NCI-H82 treated with DMSO at 0.1 percent for 48 hours (cell line): ENCODE measurements around the gene DGKI.

Source experiments
- DNase-seq: peaks from one replicate; lab custom pipeline; 2025; ENCODE audit not compliant: unreplicated experiment; lab: John Stamatoyannopoulos, UW

The DGKI gene

DNA sequence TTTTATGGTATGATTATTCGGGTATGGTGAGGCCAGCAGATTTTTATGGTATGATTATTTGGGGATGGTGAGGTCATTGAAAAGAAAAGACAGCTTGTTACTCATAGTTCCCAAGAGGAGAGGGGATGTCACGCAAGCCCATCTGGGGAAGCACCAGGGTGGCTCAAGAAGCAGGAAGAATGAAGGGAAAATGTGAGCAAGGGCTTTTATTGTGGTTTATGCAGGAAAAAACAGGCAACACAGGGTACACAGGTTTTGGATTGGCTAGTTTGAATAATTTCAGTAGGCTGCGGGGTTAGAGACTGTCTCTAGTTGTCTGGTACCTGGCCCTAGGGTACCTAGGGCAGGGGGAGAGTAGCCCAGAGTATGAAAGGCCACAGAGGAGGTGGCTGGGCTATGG lies 26.8 kb upstream of the DGKI start:
- no peak for DNase-seq

DNA sequence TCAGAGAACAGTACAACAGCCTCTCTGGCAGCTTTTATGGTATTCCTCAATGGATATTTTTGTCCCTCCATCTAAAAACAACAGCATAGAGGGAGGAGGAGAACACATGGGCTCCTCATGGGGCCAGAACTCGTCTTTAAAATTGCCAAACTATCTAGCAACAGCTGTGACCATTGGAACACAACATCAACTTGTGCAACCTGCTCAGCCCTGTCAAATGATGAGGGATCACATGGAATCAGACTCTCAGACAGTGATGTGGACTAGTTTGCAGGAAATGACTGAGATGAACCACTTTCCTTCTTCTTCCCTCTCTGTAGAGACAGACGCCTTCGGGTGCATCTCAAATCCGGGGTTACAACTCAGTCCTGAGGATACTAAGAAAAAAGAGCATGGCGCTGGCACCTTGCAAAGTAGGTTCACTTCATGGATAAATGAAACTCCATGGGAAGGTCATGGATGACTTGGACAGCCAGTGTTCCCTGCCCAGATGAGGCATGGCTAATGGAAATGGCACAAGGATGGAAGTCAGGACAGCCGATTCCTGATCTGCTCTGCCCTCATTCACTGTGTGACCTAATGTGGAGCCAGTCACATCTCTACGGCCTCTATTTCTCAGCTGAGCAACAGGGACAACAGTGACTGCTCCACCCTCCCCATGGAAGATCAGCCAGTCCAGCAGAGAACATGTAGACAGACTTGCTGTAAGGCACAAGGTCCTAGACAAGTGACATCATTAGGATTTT lies 24.6 kb upstream of the DGKI start:
- DNase-seq: no peak

DNA sequence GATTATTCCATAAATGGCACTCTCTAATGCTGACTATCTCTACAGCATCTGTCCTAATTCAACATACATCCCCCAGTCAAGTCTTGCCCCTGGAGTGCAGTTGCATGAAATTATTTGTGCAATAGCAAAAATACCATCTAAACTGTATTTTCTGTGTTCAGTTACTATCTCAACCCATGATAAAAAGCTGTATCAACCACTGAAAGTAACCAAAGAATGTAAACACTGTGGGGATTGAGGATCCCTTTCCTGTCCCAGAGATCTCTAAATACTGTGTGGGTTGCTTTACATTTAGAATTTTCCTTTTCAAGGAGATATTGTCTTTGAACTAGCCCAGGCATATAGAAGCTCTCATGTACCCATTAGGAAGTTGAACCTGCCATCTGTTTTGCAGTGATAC lies 23.9 kb upstream of the DGKI start:
- no peak for DNase-seq

DNA sequence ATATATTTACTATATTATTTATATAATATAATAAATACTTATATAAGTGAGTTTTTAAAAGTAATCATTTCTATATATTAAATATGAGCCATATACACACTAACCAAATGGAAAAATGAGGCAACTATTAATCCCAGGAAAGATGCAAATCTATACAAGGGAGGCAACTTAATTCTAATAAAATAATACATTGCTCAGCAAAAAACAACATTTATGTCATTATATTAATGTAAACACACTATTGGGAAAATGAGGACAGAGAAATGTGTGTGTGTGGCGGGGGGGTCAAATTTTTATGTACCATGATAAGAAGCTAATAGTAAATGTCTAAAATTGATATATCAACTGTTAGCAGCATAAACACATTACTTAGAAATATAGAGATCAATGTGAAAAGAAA lies 23.3 kb upstream of the DGKI start:
- no peak for DNase-seq

DNA sequence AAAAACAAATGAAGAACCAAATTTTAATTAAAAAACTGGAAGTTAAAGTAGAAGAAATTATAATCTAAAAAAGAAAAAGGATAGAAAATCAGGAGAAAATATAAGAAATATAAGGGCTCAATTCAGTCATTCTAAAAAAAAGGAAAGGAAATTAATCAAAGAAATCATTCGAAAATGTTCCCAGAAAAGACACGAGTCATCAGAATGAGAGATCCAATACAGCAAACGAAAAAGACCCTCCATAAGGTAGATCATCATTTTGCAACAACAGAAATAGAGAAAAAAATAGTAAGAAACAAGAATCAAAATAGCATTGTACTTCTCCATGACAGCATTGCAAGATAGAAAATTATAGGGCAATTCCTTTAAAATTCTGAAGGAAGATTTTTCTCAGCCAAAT lies 22.5 kb upstream of the DGKI start:
- no peak for DNase-seq

DNA sequence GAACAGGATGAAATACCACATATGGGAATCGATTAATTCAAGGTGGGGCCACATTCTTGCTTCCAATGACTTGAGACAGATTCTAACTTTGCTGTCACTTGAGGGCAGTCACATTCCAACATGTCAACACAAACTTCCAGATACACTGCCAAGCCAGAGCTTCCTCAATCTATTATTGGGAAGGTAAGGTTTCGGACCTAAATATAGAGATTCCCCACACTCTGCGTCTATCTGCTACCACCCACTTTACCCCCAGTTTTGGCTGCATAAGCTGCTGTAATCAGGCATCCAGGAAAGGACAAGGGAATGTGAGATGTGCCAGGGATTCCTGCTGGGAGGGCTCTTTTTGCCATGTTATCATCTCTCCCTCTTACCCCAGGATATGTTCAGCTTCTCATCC lies 20.5 kb upstream of the DGKI start:
- DNase-seq: no peak

DNA sequence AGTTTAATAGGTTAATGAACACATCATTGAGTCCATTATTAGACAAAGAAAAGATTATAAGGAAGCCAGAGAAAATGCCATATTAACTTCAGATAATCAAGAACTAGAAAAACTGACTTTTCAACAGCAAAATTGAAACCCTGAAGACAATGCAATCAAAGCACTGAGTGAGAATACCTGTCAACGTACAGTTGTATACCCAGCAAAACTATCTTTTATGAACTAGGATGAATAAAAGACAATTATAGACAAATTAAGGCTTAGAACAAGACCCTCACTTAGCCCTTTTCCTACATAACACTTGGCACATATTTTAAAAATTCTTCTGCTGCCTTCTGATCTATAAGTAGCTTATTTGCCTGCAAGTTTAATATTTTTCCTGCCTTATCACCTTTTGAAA lies 19.0 kb upstream of the DGKI start:
- no peak for DNase-seq

DNA sequence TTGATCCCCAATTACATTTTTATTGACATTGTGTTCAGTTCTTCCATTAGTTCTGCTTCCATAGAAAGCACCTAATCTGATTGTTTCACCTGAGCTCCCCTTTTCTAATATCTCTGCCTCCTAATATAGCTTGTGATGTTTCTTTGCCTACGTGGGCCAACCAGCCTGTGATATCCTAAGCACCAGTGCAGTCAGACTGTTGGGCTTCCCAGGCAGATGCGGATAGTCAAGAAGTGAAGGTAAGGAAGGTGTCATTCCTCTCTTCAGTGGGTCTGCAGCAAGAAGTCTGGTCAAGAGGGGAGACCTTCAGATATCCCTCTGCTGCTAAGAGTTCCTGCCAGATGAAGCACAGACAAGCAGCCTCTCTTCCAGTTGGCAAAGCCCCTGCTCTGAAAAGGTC lies 16.2 kb upstream of the DGKI start:
- no peak for DNase-seq

DNA sequence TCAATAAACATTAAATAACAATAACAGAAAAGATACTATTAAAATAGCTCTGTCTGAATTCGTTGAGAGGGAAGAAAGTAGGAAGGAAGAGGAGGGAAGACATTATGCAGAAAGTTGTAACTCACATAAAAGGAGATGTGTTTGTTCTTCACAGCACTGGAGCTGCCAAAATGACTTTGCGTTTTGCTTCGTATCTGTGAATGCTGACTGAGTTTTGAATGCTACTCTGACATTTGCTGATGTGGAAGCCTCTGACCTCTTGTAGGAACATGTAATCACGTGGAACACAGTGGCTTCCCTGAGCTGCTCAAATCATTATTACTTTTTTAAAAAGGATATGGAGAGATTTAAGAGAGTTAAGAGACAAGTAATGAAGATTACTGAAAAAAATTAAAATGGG lies 15.6 kb upstream of the DGKI start:
- DNase-seq: no peak

DNA sequence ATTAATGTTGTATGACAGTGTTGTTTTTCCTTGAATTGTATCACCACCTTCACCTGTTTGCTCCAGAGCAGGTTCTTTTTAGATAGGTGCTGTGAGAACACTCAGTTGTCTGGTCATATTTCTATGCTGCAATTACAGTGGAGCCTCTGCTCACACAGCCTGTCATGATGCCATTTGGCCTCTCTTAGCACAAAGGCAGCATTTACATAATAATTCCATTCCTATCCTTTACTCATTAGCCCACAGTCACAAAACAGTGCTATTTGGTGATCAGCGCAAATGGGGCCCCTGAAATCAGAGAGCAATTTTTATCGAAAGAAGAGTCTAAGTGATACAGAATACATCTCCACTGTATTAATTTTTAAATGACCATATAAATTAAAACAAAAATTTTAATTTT lies 13.8 kb upstream of the DGKI start:
- DNase-seq: no peak

DNA sequence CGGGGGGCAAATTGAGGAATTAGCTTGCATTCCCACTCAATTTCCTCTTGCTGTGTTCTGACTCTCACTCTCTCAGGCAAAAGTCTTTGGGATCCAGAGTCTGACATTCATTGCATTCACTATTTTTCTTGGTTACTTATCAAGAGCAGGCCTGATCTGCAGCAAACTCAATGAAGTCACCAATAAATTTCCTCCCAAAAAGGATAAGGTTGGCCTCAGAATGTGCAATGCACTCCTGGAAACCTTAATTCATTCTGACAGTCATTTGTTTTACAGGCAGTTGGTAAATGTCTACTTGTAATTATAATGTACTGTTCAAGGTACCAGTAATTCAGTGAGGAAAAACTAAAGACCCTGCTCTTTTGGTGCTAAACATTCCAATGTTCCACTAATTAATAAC lies 6.3 kb upstream of the DGKI start:
- no peak for DNase-seq

DNA sequence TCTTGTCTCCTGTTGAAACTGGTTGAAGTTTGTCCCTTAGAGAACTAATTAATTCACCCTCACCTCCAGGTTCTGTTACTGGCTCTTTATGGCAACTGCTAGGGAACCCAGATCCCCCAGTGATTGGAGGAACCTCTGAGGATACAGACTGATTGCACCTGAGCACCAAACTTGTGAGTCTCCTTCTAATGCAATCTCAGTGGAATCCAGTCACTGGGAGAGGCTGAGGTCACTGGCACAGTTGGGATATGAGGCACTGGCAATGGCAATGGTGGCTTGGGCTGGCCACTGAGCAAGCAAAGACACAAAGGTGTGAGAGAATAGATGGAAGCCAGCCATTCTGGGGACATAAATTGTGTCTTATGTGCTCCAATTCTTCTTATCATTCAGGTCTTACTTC lies 5.3 kb upstream of the DGKI start:
- no peak for DNase-seq

DNA sequence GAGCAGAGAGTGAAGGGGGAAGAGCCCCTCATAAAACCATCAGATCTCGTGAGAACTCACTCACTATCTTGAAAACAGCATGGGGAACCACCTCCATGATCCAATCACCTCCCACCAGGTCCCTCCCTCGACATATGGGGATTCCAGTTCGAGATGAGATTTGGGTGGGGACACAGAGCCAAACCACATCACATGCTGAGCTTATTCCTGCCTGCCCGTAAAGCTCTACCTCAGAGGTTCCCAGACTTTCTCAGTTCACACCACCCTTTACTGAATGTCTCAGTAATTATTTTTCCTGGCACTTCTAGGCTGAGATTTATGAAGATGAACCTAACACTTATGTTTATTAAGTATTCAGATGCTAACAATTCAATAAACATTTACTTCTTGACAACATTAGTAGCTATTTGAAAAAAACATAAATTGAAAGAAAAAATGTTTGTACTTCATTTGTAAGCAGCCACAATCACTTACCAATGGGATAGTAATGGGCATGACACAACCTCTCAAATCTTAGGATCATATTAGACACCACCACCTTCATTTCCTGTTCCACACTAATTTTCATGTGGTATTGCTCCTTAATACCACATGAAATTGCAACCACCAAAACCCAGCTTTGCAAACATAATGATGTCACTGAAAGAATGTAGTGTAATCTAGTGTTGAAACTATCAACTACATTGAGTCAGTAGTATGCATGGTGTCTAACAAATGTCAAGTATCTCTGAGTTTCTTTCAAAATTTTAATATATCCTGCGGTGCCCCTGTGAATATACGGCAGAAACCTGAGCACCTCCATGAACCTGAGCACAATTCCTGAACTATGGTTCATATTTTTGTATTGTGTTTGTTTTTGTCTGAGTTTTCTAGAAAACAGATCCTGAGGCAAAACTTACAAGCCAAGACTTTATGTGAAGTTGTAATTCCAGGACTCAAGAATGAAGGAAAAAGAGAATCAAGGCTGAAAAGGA lies 4.5 kb upstream of the DGKI start:
- DNase-seq: no peak

DNA sequence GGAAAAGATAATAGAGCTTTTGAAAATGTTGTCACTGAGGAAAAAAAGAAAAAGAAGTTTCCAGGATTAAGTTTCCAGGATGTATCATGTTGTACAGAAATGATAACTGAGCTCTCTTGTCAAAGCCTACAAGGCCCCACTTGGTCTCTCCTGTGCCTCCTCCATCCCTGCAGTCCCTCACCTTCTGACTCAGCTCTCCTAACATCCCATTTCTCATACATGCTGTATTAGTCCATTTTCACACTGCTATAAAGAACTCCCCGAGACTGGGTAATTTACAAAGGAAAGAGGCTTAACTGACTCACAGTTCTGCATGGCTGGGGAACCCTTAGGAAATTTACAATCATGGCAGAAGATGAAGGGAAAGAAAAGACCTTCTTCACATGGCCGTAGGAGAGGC lies 3.8 kb upstream of the DGKI start:
- no peak for DNase-seq

DNA sequence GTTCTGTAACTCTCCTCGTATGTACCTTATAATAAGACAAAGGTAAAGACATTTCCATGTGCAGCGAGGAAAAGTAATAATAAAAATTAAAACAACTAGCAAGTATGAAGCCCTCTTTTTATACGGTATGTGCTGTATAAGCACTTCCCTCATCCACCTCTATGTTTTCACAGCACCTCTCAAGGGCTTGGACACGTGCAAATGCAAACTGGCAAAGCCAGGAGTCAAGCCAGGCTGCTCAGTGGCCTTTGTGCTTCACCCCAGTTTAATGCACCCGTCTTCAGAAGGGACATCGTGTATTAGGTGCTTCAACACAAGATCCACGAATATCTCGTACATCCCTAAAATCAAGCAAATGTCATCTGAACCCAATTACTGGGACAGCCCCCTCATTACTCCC lies 1.3 kb upstream of the DGKI start:
- no peak for DNase-seq

DNA sequence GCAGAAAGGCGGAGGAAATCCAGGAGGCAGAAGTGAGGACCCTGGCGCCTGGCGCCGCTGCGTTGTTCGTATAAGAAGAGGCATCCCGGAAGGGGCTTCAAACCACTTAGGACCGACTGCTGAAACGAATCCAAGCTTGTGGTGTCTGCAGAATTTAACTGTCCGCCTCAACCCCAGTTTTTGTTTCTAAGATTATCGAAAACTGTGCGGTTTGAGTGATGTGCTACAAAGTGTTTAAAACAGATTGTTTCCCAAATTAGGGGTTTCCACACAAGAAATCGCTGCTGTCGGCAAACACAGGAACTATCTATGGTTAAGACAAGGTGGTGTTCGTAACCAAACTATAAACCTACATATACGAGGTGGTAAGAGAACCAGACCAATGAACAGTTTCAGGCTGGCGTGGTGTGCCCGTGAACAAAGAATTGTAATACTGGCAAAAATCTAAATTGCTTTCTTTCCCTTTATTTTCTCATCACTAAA lies 835 bp upstream of the DGKI start:
- DNase-seq: no peak

DNA sequence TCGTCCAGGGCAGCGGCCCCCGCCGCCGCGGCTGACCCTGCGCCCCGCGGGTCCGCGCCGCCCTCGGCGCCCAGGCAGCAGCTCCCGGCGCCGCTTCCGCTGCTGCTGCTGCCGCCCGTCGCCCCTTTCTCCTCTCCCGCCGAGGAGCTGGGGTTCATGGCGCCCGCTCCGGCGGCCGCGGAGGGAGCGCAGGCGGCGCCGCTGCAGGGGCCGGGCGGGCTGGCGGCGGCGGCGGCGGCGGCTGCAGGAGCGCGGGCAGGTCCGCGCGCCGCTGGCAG lies 286 bp downstream of the DGKI start:
- DNase-seq: no peak

DNA sequence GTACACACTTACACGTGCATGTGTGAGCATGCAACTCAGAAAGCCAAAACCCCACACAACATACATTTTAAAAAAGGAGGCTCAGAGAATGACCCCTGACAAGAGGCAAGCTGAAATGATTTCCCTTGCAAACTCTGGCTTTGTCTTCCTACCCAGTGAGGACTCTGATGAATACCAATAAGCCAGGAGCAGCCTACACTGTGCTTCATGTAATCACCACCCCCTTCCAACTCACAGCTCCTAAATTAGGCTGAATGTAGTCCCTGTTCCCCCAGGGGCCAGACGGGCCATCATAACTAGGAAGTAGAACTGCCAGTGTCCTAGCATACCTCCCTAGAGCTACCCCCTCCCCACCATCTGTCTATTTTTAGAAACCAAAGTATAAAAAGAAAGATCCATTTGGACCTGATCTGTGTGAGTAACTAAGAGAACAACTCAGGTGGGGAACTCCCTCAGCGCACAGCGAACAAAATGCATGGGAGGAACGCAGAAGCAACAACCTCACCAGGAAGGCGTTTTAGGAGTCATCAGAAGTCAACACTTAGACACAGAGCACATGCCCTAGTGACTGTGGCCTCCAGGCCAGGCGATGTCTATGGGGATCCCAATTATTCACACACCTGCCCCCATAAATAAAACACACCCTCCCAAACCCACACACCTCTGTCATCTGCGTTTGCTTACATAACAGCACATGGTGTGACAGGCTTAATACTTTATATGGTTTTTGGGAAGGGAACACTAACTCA lies 1.9 kb downstream of the DGKI start:
- DNase-seq: no peak

DNA sequence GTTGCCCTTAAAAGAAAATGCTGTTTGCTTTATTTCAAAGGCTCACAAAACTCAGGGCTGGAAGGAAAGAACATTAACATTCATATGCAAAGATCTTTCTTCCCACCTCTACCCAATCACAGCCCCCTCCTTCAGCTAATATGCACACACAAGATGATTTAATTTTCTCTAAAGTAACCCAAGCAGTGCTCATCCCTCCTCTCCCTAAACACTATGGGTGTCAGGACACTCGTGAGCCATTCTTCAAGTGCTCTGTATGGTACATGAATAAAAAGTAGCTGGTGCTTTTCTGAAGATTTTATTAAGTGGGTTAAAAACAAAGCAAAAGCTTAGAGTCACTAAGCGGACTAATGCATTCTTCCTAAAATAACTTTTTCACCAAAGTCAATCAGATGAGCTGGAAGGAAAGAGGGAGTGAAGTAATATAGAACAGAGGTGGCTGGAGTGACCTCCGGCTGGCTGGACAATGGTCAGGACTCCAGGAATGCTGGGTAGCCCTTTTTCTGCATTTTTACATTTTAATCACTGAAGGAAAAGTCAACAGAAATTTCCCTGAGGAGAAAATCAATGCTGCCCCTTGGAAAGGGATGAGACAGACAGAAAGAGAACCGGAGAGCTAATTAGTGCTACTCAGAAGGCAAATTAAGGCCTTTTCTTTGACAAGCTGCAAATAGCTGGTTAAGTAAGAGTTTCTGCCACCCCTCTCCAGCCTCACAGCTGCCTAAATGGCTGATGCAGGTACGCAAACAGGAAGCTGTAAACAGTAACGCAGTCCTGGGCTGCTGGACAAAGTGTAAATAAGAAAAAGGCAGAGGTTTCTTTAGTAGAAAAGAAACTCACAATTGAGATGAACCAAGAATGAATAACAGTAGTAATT lies 6.6 kb downstream of the DGKI start:
- DNase-seq: no peak

DNA sequence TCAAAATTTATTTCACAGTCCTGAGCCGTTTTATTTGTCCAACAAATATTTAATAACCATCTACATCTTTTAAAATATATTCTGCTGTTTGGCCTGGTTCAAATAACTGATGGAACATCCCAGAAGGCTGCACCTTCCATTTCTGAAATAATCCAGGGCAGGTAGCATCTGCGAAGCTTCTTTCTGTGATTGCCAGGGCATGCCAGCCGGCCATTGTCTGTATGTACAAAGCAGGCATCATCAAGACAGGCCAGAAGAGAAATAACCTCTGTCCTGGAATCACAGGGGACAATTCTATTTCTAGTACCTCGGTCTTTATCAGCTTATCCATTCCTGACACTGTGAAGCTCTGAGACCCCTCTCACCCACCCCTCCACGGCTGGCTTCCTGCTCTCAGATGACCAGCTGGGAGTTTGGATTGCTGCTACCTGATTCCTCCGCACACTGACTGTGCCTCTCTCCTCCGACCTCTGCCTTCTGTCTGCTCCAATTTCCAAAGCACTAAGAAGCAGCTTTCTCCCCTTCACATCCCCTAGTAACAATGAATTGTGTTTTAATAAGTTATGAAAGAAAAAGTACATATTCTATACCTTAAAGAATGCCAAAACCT lies 8.0 kb downstream of the DGKI start:
- DNase-seq: no peak
